A549 treated with CpdA at 1 μM for 4 hours (cell line): Measurements from ENCODE around the gene TCF7. TPM values are rescaled to one million over a fixed set of nuclear protein-coding genes. Genes with fewer than 3 reads are reported as not detected.

Experiments used
- total RNA-seq: library from RNA; stranded (reverse); fragments of 200-300 nt; extraction: Qiagen RNA extraction; gene quantifications from 5 replicates; pipeline ENCODE4 v1.2.3, GENCODE V29; 2022; ENCODE audit warnings: low read depth

Gene TCF7
- total RNA-seq = 15.5 to 19.9 TPM (median 17.7 TPM) in 5 replicates

DNA sequence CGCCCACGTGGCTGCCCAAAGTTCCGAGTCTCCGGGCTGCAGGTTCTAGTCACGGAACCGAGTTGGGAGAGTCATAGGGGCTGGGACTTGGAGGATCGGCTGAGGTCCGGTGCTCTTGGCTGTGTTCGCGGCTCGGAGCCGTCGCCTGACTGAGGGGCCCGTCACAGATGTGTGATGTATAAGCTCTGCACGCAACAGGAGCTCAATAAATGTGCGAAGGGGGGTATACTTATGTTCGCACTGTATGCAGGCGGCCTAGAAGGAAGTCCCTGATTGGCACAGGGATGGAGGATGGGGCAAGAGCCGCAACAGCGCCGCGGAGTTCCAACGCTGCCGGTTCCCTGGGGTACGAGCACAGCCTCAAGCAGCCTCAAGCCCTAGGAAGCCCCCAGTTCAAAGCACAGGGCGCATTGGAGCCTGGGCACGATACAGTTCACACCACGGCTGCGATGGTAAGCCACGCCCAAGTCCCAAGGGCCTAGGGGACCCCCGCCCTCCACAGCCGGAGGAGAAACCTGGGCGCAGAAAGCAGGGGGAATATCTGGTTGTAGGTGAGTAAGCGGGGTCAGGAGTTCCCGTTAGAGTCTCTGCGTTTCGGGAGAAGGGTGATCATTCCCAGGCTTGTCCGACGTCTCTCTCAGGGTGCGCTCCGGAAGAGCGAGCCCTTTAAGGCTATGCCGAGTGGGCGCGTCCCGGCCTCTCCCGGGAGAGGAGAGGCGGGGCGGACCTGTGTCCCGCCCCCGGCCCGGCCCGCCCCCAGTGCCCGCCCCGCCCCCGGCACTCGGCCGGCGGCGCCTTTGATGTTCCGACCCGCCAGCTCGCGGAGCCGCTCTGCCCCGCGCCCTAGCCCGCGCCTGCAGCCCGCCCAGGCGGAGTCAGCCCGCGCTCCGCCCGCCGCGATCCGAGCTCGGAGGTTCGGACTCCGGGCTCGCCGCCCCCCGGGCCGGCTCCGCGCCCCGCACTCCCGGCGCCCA is at the start of gene TCF7:
Gene TCF7 (plus strand): TSS at position 780 of the 974 bp plus-strand sequence. CDS start 226 bp downstream, outside the sequence.

DNA sequence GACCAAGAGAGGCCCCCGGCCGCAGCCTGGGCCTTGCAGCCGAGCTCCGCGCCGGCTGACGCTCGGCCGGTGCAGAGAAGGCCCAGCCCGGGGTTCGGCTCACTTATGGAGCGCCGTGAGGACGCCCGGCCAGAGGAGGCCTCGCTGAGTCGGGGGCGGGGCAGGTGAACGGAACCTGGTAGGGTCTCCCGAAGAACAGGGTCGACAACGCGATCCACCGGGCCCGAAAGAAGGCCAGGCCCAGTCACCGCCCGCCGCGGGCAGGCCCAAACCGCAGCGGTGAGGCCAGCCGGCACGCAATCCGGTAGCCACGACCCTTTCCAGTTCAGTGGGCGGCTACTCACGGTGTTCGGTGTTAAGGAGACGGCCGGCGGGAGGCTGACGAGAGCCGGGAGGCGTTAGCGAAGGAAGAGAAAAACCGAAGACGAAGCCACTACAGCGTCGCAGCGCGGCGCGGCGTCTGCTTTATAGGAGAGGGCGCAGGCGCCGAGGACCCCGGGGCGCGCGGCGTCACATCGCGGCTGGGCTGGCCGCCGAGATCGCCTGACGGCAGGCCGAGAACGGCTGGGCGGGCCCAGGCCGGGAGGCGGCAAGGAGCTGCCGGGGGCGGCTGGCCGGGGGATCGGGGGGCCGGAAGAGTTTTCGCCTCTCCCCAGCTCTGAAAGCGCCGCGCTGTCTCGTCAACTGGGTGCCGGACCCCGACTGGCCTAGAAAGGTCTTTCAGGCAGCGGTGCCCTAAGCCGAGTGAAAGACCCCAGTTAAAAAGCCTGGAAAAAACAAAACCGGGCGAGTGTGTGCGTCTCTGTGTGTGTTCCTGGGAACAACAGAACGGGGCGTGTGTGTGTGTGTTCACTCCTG is 62.3 kb downstream of the TCF7 start, which contains the start of gene SKP1:
Gene SKP1 (minus strand): TSS at position 440 of the 858 bp plus-strand sequence. CDS start 2,928 bp downstream, outside the sequence.

Other genes starting within 250 kb of the TCF7 start
- 49.4 to 62.4 TPM (median 56.7 TPM) in 5 replicates for gene C5orf15, start 146.1 kb upstream of the TCF7 start, total RNA-seq
- gene VDAC1, start 109.7 kb upstream of the TCF7 start, total RNA-seq = 381 to 420 TPM (median 405 TPM) in 5 replicates
- gene SKP1, start 62.3 kb downstream of the TCF7 start, total RNA-seq = 621 to 779 TPM (median 638 TPM) in 5 replicates
- gene PPP2CA, start 111.4 kb downstream of the TCF7 start, total RNA-seq = 235 to 294 TPM (median 274 TPM) in 5 replicates